KMS-11 (cell line): ENCODE measurements around the gene HDLBP.

Experiments
- H2AFZ ChIP-seq: fragments of 200-600 bp; sonication (generic); 2 replicates; pipeline ENCODE4 v1.6.1; 2016; ENCODE audit warnings: antibody characterized with exemption, mixed run types, low read depth
- H3K27ac ChIP-seq: fragments of 200-600 bp; sonication (generic); 2 replicates; pipeline ENCODE4 v1.6.1; 2016; ENCODE audit warnings: mild to moderate bottlenecking, mixed run types
- H3K27me3 ChIP-seq: fragments of 200-600 bp; sonication (generic); 2 replicates; pipeline ENCODE4 v1.6.1; 2017; ENCODE audit warnings: mild to moderate bottlenecking, low read depth, mixed run types, moderate library complexity; ENCODE audit not compliant: insufficient read depth
- H3K36me3 ChIP-seq: fragments of 200-600 bp; sonication (generic); 2 replicates; pipeline ENCODE4 v1.6.1; 2017; ENCODE audit warnings: mild to moderate bottlenecking, mixed run types; ENCODE audit not compliant: insufficient read depth
- H3K4me1 ChIP-seq: fragments of 200-600 bp; sonication (generic); 2 replicates; pipeline ENCODE4 v1.6.1; 2016; ENCODE audit warnings: mild to moderate bottlenecking, low read depth, mixed run types; ENCODE audit not compliant: poor library complexity, severe bottlenecking
- H3K4me2 ChIP-seq: fragments of 200-600 bp; sonication (generic); 2 replicates; pipeline ENCODE4 v1.7.0; 2016; ENCODE audit warnings: mild to moderate bottlenecking, mixed run types
- H3K4me3 ChIP-seq: fragments of 200-600 bp; sonication (generic); IDR thresholded peaks from 2 replicates; pipeline ENCODE4 v1.6.1; 2017; ENCODE audit warnings: low read depth, low read length, mixed read lengths; ENCODE audit not compliant: insufficient read depth
- H3K79me2 ChIP-seq: fragments of 200-600 bp; sonication (generic); 2 replicates; pipeline ENCODE4 v1.6.1; 2016; ENCODE audit warnings: low read depth, mixed run types; ENCODE audit not compliant: insufficient read depth
- H3K9ac ChIP-seq: fragments of 200-600 bp; sonication (generic); 2 replicates; pipeline ENCODE4 v1.6.1; 2016; ENCODE audit warnings: mild to moderate bottlenecking, mixed run types
- H4K20me1 ChIP-seq: fragments of 200-600 bp; sonication (generic); 2 replicates; pipeline ENCODE4 v1.6.1; 2016; ENCODE audit warnings: mild to moderate bottlenecking, mixed run types; ENCODE audit not compliant: insufficient read depth
- CTCF ChIP-seq: fragments of 200-600 bp; sonication (generic); conservative IDR thresholded peaks from 2 replicates; pipeline ENCODE4 v1.6.1; 2017; ENCODE audit warnings: low read depth, mild to moderate bottlenecking, antibody characterized with exemption, low read length, moderate library complexity, mixed read lengths

Gene HDLBP

GRCh38 chr2:241329669-241330615, 14.5 kb upstream of the HDLBP start:
- H3K27ac ChIP-seq: no peak overlapping the region
- no peak for TF ChIP-seq CTCF
- no peaks in the 10 kb centered on the region for H3K27me3 ChIP-seq
- H3K4me1 ChIP-seq: peaks cover 41% of the 10 kb centered on the region
- no peak overlapping the region for H2AFZ ChIP-seq
- H3K9ac ChIP-seq: no peak overlapping the region
- no peak overlapping the region for H3K4me3 ChIP-seq
- H3K79me2 ChIP-seq: peaks cover 42% of the 10 kb centered on the region; the same call in 1 of the 2 replicates
- H3K4me2 ChIP-seq: no peak overlapping the region
- H3K36me3 ChIP-seq: peaks cover 3% of the 10 kb centered on the region
- no peaks in the 10 kb centered on the region for H4K20me1 ChIP-seq

- H3K27ac ChIP-seq: no peak overlapping the region
- H3K4me3 ChIP-seq: no peak overlapping the region
- peaks cover 69% of the 10 kb centered on the region for H3K79me2 ChIP-seq
- no peak overlapping the region for H2AFZ ChIP-seq
- no peak overlapping the region for H3K9ac ChIP-seq
- H3K36me3 ChIP-seq: peaks cover 3% of the 10 kb centered on the region
- H3K27me3 ChIP-seq: no peaks in the 10 kb centered on the region
- no peak overlapping the region for H3K4me2 ChIP-seq
- peaks cover 16% of the 10 kb centered on the region for H3K4me1 ChIP-seq
- TF ChIP-seq CTCF: no peak
- peaks cover 13% of the 10 kb centered on the region; the same call in 1 of the 2 replicates for H4K20me1 ChIP-seq
Observed at GRCh38 chr2:241325257-241325656, 9.8 kb upstream of the HDLBP start.

GRCh38 chr2:241324775-241325174, 9.3 kb upstream of the HDLBP start:
- Histone ChIP-seq H3K27me3 (no peaks in the 10 kb centered on the region), H3K9ac (no peak overlapping the region), H4K20me1 (peaks cover 13% of the 10 kb centered on the region; the same call in 1 of the 2 replicates), H3K4me2 (no peak overlapping the region), H3K27ac (no peak overlapping the region), H3K36me3 (peaks cover 3% of the 10 kb centered on the region), H2AFZ (no peak overlapping the region), H3K4me3 (no peak overlapping the region), H3K4me1 (peaks cover 21% of the 10 kb centered on the region), H3K79me2 (peaks cover 70% of the 10 kb centered on the region)
- TF ChIP-seq CTCF: no peak

- no peak for TF ChIP-seq CTCF
- Histone ChIP-seq H3K79me2 (peaks cover 80% of the 10 kb centered on the region), H3K36me3 (peaks cover 3% of the 10 kb centered on the region), H2AFZ (no peak overlapping the region), H3K4me1 (peaks cover 31% of the 10 kb centered on the region), H3K4me3 (no peak overlapping the region), H4K20me1 (peaks cover 13% of the 10 kb centered on the region; the same call in 1 of the 2 replicates), H3K9ac (no peak overlapping the region), H3K4me2 (no peak overlapping the region), H3K27me3 (no peaks in the 10 kb centered on the region), H3K27ac (no peak overlapping the region)
Observed at GRCh38 chr2:241323778-241324177, 8.3 kb upstream of the HDLBP start.
